Amniotic epithelial cell (primary cell): Measurements from ENCODE around the gene MYL11.
"Not testable (repeated sequence)": the region's sequence is repeated elsewhere in the genome, so short reads cannot be mapped to it uniquely, and the experiment has no call there.

ENCODE experiments used
- DNase-seq: peaks from one replicate; pipeline ENCODE4 v3.0.0-alpha.2; 2010; ENCODE audit warnings: low read depth

Gene MYL11

GRCh38 chr16:30374538-30374937, at the start of gene MYL11:
Gene MYL11, plus strand, starts transcription at chr16:30374802. Its CDS starts 56 bp downstream, at chr16:30374858.
- no peak for DNase-seq

DNA sequence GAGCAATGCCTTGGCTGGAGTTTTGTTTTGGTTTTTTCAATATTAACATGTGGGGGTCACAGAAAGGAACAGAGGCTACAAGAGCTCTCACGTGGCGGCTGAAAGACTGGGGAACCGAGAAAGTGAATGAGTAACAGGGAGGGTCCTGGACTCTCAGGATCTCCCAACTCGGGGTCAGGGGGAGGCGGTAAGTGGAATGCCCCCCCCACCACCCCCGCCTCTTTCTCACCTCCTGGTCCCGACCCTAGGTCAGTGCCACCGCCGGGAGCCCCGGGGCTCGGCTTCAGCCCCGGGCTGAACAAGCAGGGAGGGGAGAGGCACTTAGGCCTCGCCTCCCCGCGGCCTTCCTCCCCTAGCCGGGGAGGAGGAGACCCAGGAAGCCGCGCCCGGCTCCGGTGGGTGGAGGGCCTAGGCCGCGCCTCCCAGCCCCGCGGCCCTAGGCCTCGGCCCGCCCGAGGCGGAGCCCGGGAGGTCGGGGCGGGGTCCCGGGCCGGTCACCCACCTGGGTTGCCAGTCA, 40.1 kb upstream of the MYL11 start:
- peak; percentile 70 for DNase-seq

DNA sequence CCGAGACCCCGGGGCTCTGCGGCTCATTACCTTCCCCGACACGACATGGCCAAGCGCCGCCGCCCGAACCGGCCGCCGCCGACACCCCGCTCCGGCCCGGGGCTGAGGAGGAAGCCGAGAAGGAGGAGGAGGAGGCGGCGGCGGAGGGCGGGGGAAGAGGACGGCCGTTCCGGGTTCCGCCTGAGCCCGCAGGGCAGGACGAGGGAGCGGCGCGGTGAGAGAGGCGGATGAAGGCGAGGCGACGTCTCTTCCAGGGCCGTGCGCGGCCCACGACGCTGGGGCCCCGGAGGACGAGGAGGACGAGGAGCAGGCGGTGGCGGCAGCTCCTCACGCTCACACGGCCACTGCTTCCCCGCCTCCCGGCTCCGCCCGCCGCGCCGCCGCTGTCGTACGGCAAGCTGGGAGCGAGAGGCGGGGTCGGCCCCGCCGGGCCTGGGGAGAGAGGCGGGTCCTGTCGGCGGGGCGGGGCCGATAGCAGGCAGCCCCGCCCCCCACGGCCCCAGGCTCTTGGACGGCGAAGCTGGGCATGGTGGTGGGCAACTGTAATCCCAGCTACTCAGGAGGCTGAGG, 39.5 kb upstream of the MYL11 start:
- peak; percentile 65 for DNase-seq

DNA sequence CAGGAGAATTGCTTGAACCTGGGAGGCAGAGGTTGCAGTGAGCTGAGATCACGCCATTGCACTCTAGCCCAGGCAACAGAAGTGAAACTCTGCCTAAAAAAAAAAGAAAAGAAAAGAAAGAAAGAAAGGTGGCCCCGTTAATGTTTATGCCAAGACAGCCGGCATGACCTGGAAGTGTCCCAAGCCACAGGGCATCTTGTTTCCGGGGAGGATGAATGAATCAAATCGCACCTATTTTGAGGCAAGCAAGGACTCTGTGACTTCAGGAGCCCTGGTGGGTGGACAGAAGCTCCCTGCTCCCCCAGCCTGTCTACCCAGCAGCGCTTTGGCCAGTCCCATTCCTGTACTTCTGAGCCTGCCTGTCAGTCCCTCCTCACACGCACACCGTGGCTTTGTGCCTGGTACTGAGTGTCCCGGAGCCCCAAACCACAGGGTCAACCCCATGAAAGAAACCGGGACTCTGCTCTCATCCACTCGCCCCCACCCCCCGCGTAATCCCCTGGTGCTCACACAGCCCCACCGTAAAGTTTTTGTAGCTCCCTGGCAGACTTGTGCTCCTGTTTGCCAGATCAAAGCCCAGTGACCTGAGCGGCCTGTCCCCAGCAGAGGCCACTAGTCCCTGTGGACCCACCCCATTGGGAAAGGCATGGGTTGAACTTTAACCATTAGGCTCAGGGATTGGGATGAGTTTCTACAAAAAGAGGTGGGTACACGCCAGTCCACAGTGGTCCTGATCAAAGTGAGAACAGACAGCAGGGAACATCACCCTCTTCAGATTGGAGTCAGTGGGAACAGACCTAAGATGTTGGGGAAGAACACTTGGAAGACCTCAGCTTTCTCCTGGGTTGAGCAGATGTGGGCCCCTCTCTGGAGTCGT, 38.8 kb upstream of the MYL11 start:
- DNase-seq: peak; percentile 41

- not testable (repeated sequence) for DNase-seq
These were observed 36.6 kb upstream of the MYL11 start for GRCh38 chr16:30337964-30338357.

DNA sequence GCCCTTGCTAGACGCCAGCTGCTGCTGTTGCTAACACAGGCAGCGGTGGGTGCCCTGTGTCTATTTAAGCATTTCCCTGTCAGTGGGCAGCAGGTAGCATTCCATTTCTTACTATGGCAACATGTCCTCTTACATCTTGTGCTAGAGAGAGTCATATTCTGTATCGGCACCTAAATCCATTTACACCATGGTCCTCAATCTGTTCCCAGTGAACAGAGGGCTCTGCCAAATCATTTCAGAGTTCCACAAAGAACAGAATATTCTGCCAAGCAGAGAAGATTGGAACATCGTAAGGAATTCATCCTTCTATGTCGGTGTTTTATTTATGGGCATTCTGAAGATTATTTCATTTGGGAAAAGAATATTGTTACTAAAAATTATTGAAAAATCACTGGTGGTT, 35.9 kb upstream of the MYL11 start:
- DNase-seq: not testable (repeated sequence)

- DNase-seq: no peak
These were observed 34.0 kb upstream of the MYL11 start for GRCh38 chr16:30340621-30341020.

DNA sequence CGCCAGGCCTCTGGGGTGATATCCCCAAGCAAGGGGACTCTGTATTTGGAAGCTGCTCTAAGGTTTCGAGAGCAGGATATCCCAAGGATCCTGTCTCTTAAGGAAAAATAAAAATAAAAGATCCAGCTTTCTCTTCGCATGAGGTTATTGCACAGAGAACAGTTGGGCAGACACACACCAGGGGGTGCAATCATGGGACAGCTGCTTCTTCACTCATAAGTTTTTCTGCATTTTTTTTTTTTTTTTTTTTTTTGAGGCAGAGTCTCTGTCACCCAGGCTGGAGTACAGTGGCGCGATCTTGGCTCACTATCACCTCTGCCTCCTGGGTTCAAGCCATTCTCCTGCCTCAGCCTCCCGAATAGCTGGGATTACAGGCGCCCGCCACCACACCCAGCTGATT, 32.6 kb upstream of the MYL11 start:
- DNase-seq: not testable (repeated sequence)

DNA sequence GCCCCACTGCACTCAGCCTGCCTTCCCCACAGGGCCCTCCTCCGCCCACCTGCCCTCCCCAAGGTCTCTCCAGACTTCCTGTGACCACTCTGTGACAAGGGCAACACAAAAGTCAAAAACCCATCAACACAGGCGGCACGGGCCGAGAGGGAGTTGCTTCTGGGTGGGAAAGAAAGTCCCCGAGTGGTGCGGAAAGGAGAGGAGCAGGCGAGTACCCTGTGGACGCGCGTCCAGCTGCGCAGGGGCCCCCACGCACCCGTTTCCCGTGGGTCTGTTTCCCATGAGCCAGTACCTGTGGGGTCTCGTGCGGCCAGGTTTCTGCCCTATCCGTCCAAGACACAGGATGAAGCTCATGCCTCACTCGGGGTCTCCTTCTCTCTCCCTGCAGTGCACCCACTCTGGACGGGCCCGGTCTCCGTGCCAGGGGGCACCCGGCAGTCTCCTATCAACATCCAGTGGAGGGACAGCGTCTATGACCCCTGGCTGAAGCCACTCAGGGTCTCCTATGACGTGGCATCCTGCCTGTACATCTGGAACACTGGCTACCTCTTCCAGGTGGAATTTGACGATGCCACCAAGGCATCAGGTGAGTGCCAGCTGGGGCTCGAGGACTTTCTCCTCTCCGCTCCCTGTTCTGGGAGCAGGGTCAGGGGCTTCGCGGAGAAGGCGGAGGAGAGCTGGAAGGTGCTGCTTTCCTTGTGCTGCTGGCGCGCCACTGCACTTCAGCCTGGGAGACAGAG, 31.7 kb upstream of the MYL11 start:
- no peak for DNase-seq

DNA sequence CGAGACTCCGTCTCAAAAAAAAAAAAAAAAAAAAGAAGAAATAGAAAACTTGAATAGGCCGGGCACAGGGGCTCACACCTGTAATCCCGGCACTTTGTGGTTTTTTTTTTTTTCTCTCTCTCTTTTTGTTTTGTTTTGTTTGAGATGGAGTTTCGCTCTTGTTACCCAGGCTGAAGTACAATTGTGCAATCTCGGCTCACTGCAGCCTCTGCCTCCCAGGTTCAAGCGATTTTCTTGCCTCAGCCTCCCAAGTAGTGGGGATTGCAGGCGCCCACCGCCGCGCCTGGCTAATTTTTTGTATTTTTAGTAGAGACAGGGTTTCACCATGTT, 31.1 kb upstream of the MYL11 start:
- not testable (repeated sequence) for DNase-seq

DNA sequence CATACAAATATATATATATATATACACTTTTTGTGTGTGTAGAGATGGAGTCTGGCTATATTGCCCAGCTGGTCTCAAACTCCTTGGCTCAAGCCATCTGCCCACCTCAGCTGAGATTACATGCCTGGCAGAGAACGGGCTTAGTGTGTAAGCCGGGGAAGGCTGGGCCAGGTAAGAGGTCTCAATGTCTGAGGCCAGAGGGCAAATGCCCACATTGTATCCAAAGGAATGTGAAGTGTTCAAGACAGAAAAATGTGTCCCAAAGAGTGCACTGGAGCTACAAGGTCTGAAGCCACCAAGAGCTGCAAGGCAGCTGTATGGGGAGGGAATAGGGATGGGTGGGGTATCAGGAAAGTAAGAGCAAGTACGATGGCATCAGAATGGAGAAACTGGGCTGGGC, 28.3 kb upstream of the MYL11 start:
- DNase-seq: no peak

DNA sequence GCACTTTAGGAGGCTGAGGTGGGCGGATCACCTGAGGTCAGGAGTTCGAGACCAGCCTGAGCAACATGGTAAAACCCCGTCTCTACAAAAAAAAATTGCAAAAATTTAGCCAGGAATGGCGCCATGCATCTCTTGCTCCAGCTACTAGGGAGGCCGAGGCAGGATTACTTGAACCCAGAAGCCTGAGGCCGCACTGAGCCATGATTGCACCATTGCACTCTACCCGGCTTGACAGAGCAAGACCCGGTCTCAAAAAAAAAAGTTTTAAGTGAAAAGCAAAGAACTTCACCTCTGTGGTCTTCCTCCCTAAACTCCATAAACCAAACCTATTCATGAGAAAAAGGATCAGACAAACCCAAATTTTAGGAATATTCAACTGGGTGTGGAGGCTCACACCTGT, 26.5 kb upstream of the MYL11 start:
- DNase-seq: no peak

DNA sequence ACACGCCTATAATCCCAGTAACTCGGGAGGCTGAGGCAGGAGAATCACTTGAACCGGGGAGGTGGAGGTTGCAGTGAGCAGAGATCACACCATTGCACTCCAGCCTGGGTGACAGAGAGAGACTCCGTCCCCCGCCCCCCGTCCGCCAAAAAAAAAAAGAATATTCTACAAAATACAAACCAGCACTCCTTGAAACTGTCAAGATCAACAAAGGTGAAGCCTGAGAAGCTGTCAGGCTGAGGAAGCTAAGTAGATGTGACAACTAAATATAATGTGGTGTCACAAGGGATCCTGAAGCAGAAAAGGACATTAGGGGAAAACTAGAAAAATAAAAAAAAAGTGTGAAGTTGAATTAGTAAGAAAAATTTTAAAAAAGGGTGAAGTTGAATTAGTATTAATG, 25.7 kb upstream of the MYL11 start:
- no peak for DNase-seq

GRCh38 chr16:30349675-30350074, 24.9 kb upstream of the MYL11 start:
- DNase-seq: no peak

DNA sequence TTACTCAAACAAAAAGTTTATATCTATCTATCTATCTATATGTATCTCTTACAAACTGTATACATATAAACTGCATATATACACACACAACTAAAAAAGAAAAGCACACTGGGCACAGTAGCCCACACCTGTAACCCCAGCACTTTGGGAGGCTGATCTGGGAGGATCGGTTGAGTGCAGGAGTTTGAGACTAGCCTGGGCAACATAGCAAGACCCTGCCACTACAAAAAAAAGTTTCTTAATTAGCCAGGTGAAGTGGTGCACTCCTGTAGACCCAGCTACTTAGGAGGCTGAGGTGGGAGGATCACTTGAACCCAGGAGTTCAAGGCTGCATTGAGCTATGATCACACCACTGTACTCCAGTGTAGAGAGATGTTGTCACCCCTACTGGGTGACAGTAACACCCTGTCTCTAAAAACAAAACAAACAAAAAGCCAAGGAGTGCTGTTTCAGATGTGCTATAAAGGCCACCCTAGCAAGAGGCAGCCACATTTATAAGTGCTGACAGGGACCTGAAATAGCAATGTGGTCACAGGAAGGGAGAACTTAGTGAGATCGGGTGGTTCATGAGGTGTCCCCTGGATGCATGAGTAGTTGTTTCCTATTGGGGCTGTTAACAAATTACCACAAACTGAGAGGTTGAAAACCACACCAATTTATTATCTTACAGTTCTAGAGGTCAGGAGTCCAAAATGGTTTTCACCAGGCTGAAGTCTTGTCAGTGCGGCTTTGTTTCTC, 24.3 kb upstream of the MYL11 start:
- DNase-seq: peak; percentile 47

DNA sequence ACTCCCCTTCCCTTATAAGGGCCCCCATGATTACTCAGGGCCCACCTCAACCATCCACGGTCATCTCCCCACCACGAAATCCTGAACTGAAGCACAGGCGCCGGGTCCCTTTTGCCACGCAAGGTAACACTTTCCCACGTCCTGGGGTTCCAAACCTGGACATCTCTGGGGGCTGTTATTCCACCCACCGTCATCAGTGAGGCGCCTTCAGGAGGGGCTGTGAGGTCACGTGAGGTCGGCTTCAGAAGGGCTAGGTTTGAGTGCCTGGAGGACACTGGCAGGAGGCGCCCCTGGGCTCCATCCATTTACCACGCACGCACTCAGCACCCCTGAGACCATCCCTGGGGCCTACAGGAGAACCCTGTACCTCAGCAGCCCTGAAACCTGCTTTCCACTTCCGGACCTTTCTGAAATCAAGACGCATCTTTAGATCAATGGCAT, 23.6 kb upstream of the MYL11 start:
- DNase-seq: no peak

DNA sequence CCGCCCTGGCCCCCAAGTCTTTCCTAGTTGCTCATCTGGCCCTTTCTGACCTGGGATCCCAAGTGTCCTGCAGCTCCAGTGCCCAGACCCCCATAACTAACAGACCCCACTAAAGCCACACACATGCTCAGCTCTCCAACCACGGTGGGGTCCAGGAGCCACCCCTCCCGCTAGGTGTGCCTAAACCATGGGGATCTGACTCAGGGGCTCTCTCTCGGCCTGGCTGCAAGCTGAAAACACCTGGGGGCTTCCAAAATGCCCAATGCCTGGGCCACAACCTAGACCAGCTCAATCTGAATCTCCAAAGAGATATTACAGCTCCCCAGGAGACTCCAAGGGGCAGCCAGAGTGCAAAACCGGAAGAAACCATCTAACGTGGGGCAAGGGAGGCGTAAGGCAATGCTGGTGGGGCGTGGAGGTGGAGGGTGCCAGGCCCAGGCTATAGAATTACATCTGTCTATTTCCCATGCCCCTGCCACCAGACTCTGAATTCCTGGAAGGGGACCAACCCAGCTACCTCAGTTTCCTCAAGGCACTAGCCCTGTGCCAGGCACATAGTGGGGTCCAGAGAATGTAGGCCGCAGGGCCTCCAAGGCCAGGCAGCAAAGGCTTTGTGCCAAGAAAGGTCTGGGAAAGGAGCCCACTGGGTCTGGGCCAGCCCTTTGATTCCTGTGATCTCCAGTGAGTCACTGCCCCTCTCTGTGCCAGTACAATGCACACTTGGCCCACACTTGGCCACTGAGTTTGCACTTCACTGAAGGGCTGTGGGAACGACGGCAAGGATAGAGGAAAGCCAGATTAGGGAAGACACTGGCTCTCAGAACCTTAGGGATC, 22.8 kb upstream of the MYL11 start:
- peak; percentile 91 for DNase-seq

DNA sequence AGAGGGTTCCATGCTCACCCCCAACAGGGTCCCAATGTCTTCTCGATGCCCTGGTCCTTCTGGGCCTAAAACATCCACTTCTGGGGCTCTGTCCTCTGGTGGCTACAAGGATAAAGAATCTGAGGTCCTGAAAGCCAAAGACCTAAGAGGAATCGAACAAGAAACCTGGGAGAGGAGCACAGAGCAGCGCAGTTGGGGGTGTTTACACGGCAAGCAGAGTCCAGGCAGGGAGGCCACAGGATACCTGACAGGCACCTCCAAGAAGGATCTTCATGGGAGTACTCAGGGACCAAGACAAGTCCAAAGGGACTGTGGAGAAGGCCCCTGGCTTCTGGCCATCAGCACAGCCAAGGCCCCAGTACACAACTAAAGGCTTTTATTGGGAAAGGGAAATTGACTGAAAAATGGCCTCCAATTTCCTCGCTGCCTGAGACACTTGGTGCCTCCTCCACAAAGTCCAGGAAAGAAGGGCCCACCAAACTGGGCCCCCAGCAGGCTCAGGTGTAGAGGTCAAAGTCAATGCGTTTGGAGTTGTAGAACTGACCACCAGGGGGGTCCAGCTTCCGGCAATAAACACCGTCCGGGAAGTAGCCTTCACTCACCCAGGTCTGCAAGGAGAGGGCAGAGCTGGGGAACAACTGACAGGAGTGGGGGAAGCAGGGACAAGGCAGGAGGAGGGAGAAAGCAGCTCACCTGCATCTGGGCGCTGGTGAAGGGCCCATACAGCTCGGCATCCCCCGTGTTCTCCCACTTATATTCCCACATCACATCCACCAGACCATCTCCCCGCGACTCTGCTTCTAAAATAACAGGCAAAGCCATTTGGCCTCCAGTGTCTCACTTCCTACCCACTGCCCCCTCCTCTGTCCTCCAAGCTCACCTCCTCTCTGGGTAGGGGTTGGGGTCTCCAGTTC, 21.9 kb upstream of the MYL11 start:
- DNase-seq: no peak

DNA sequence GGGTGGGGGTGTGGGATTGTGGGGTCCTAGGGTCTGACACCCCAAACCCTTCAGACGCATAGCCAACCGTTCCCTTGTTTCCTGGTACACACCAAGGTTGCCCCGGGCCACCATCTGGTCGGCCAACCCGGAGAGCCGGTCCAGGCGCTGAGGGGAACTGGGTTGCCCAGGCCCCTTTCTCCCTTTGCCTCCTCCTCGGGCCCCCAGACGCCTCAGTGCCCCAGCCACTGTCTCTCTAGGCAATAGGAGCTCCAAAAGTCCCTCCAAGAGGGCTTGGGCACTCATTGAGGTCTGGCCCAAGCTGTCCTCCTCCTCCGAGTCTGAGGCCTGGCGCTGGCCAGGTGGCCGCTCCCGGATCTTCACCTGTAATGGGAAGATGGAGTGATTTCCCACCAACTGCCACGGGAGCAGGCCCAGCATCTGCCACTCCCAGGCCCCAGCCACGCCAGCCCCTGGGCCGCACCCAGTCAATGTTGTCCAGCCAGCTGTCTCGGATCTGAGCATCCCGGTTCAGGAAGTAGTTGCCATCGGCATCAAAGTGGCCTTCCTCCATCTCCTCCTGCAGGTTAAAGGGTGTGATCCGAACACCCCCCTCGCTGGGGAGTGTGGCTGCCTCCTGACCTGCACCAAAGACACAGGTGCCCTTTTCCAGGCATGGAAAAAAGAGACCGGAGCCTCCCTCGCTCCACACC, 21.0 kb upstream of the MYL11 start:
- no peak for DNase-seq
